Nephron (organoid): ENCODE results near the gene MYCL.
A peak's percentile ranks its signal among the peaks of the same experiment; 100 is the strongest.

Experiments
- H3K27ac Mint-ChIP-seq, 3 experiments: 2 replicates each; pipeline ENCODE4 v1.8.0; 2020; ENCODE audit warnings: mixed read lengths in 3 of 3, mild to moderate bottlenecking in 2 of 3, moderate library complexity in 1 of 3
- H3K27me3 Mint-ChIP-seq: 2 replicates; pipeline ENCODE4 v1.8.0; 2021; ENCODE audit warnings: low read depth, mild to moderate bottlenecking, moderate library complexity, mixed read lengths
- H3K36me3 Mint-ChIP-seq: 2 replicates; pipeline ENCODE4 v1.8.0; 2020; ENCODE audit warnings: low read depth, mixed read lengths
- H3K4me1 Mint-ChIP-seq: 2 replicates; pipeline ENCODE4 v1.8.0; 2020; ENCODE audit warnings: mixed read lengths
- H3K4me3 Mint-ChIP-seq, 3 experiments: 2 replicates each; pipeline ENCODE4 v1.8.0; 2020; ENCODE audit warnings: mild to moderate bottlenecking in 3 of 3, mixed read lengths in 3 of 3, moderate library complexity in 2 of 3
- H3K9me3 Mint-ChIP-seq: 2 replicates; pipeline ENCODE4 v1.8.0; 2020; ENCODE audit warnings: mixed read lengths
- TF ChIP-seq, protein P1 (sequence below), 3 experiments: fragments of 200-600 bp; sonication (generic); IDR thresholded peaks; one replicate each; pipeline ENCODE4 v1.5.0; 2021; ENCODE audit warnings: antibody characterized with exemption in 3 of 3; ENCODE audit not compliant: unreplicated experiment in 3 of 3

The MYCL gene

DNA sequence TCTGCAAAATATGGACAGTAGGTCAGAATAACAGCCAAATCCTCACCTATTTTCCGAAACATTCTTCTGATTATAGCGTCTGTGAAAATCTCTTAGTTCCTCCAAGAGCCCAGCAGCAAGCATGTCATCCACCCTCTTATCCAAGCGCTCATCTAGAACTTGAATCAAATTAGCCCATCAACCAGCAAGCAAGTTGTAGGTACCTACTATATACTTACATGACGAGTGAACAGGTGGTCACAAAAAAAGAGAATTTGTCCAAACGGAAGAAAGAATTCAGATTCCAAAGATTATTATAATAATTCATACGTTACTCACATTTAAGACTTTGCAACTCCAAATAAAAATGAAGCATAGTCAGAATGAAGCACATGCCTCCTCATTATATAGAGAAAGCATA, 53.8 kb downstream of the MYCL start:
- TF ChIP-seq, protein P1, sequence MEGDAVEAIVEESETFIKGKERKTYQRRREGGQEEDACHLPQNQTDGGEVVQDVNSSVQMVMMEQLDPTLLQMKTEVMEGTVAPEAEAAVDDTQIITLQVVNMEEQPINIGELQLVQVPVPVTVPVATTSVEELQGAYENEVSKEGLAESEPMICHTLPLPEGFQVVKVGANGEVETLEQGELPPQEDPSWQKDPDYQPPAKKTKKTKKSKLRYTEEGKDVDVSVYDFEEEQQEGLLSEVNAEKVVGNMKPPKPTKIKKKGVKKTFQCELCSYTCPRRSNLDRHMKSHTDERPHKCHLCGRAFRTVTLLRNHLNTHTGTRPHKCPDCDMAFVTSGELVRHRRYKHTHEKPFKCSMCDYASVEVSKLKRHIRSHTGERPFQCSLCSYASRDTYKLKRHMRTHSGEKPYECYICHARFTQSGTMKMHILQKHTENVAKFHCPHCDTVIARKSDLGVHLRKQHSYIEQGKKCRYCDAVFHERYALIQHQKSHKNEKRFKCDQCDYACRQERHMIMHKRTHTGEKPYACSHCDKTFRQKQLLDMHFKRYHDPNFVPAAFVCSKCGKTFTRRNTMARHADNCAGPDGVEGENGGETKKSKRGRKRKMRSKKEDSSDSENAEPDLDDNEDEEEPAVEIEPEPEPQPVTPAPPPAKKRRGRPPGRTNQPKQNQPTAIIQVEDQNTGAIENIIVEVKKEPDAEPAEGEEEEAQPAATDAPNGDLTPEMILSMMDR (IDR thresholded peaks at IDR 0.05; ENCODE audit: unreplicated experiment in 3 of 3): no peak
- Mint-ChIP-seq H3K27me3 (no peaks in the 10 kb centered on the region), H3K4me3 (no peak overlapping the region), H3K9me3 (no peaks in the 10 kb centered on the region), H3K27ac (peak overlapping the region in 1 of 3 experiments; percentile 55), H3K36me3 (peaks cover 55% of the 10 kb centered on the region), H3K4me1 (peaks cover 69% of the 10 kb centered on the region)

- Mint-ChIP-seq H3K4me1 (peaks cover 67% of the 10 kb centered on the region), H3K27me3 (no peaks in the 10 kb centered on the region), H3K9me3 (no peaks in the 10 kb centered on the region), H3K27ac (peak overlapping the region; percentile 90 to 94 (median 93)), H3K4me3 (no peak overlapping the region), H3K36me3 (peaks cover 66% of the 10 kb centered on the region)
- TF ChIP-seq, protein P1 (IDR thresholded peaks at IDR 0.05; ENCODE audit: unreplicated experiment in 3 of 3): no peak
Observed at GRCh38 chr1:39846796-39847195, 54.9 kb downstream of the MYCL start.

DNA sequence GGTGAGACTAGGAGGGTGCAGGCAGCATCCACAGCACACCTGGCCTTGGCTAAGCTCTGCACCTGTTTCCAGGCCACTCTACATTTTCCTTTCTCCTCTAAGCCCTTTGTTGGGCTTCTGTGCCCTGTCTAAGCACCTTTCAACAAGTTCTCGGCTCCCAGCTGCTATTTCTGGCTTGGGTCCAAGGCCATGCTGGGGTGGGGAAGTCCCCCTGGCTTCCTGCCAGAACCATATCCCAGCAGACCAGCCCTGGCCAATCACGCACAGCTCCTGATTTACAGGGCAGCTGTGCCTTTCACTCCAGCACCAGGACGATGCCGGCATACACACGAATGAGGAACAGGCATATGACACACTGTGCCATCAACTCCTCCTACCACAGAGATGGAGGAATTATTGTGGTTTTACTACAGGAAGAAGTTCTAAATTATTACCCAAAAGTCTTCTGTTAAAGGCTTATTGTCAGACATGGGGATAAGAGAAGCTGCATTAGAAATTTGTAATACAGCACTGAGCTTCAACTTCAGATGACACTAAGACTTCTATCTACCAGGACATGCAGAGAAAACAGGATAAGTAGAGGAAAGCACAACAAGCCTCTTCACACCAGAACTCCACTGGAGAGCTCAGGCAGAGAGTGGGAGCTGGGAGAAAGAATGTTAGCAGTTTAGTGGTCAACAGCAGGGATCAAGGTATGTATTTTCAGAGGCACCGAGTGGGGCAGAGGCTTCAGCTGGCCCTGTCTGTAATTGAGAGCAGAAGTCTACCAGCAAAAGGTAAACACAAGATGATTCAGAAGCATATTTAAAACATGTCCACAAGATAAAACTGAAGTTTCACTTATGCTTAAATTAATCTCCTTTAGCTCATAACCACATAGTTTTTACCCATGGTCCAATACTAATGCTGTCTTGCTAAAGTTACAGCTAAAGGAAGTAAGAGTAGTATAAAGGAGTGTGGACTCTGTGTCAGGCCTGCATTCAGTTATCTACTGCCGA, 55.8 kb downstream of the MYCL start:
- Mint-ChIP-seq H3K4me3 (peak overlapping the region; percentile 4 to 48 (median 26)), H3K9me3 (no peaks in the 10 kb centered on the region), H3K27me3 (no peaks in the 10 kb centered on the region), H3K4me1 (peaks cover 64% of the 10 kb centered on the region), H3K27ac (peak overlapping the region; percentile 90 to 94 (median 93)), H3K36me3 (peaks cover 74% of the 10 kb centered on the region)
- TF ChIP-seq, protein P1 (IDR thresholded peaks at IDR 0.05; ENCODE audit: unreplicated experiment in 3 of 3): no peak
